ENCODE data around the gene B4GALNT3. TPM values are rescaled to one million over a fixed set of nuclear protein-coding genes. Genes with fewer than 3 reads are reported as not detected.

B4GALNT3 gene
- total and polyA plus RNA-seq, 10 of the 15 experiments (the other 5 are each of a cell fraction or from before 2014, with no cell fraction given), result 0.05 to 4.2 (median 2.7) TPM; not detected in 1

- WGBS (ENCODE audit: insufficient coverage, insufficient replicate concordance, low lambda C conversion rate, missing lambda C conversion rate), result 56% methylated on average over 4 of the region's 4 CpGs
- FAIRE-seq, result no peak
- H3K27me3 ChIP-seq (replicated peaks in 1 of 2; ENCODE audit: control insufficient read depth in 2 of 2, insufficient read depth in 2 of 2, low read length in 1 of 2), result no peaks in the 10 kb centered on the region
- no peak for ATAC-seq
- RAD21 ChIA-PET (ENCODE audit: unreplicated experiment), result no interaction called here
- POLR2A ChIA-PET, result interaction anchor here (0.6 kb wide), 1 partner anchor 127 kb away, joined by 4 read pairs; no protein-coding TSS in a partner anchor
- no peak overlapping the region for H3K27ac ChIP-seq (ENCODE audit: control insufficient read depth, insufficient read depth)
- in situ Hi-C loops (cut with MboI) (no loop called here), intact Hi-C loops (cut with micrococcal nuclease; ENCODE audit: unreplicated experiment) (no loop called here)
- DNase-seq (ENCODE audit: low read depth, low spot score), result no peak
- no peak overlapping the region for H2AFZ ChIP-seq (ENCODE audit: control insufficient read depth, low read depth, low read length)
- CTCF ChIA-PET, result interaction anchor here (0.6 to 1.1 kb wide), 3 partner anchors 12 to 359 kb away, joined by 3 to 4 read pairs (median 3); no protein-coding TSS in a partner anchor
- no peak overlapping the region for H3K4me2 ChIP-seq (ENCODE audit: control insufficient read depth, insufficient read depth)
- H3K79me2 ChIP-seq (ENCODE audit: control insufficient read depth, insufficient read depth, low read length), result no peaks in the 10 kb centered on the region
- H3K9me3 ChIP-seq (replicated peaks; ENCODE audit: control insufficient read depth, insufficient read depth, low read length), result no peaks in the 10 kb centered on the region
- no TSS peak for BruUV-seq (replicated peaks)
- no peaks in the 10 kb centered on the region for H3K36me3 ChIP-seq (ENCODE audit: control insufficient read depth in 2 of 2, insufficient read depth in 2 of 2, low read length in 1 of 2)
- SMC1A ChIA-PET (ENCODE audit: uncharacterized antibody, unreplicated experiment), result no interaction called here
- no peaks in the 10 kb centered on the region for H4K20me1 ChIP-seq (ENCODE audit: control insufficient read depth, insufficient read depth)
- H3K4me3 ChIP-seq, result no peak overlapping the region
- no peak overlapping the region for H3K9ac ChIP-seq (ENCODE audit: control insufficient read depth, insufficient read depth, low read length)
- H3K4me1 ChIP-seq (ENCODE audit: control insufficient read depth, insufficient read depth, low read length), result peaks cover 19% of the 10 kb centered on the region
- TF ChIP-seq NFIC (IDR thresholded peaks at IDR 0.05; ENCODE audit: low read depth, low read length) (no peak), CUX1 (IDR thresholded peaks at IDR 0.05; ENCODE audit: insufficient replicate concordance, low read depth, low read length) (no peak), FOXM1 (IDR thresholded peaks at IDR 0.05; ENCODE audit: low read depth, low read length) (no peak), IKZF2 (IDR thresholded peaks at IDR 0.05) (no peak), CHD1 (IDR thresholded peaks at IDR 0.05; ENCODE audit: low read depth, low read length) (no peak), EGR1 (IDR thresholded peaks at IDR 0.05; ENCODE audit: borderline replicate concordance in 1 of 2, low read depth in 2 of 2, low read length in 2 of 2) (no peak), PML (IDR thresholded peaks at IDR 0.05; ENCODE audit: low read length) (no peak), FOS (IDR thresholded peaks at IDR 0.05; ENCODE audit: borderline replicate concordance, extremely low read depth, insufficient read length) (no peak), SMAD5 (IDR thresholded peaks at IDR 0.05; ENCODE audit: low read depth) (no peak), RB1 (IDR thresholded peaks at IDR 0.05; ENCODE audit: borderline replicate concordance) (no peak), CBX3 (IDR thresholded peaks at IDR 0.05; ENCODE audit: borderline replicate concordance, low read depth) (no peak), BHLHE40 (IDR thresholded peaks at IDR 0.05; ENCODE audit: borderline replicate concordance in 1 of 2, low read depth in 2 of 2, low read length in 1 of 2) (no peak)
- TF ChIP-seq, protein P1, sequence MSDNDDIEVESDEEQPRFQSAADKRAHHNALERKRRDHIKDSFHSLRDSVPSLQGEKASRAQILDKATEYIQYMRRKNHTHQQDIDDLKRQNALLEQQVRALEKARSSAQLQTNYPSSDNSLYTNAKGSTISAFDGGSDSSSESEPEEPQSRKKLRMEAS (IDR thresholded peaks at IDR 0.05; ENCODE audit: low read depth, low read length), result no peak
- TF ChIP-seq, protein P2, sequence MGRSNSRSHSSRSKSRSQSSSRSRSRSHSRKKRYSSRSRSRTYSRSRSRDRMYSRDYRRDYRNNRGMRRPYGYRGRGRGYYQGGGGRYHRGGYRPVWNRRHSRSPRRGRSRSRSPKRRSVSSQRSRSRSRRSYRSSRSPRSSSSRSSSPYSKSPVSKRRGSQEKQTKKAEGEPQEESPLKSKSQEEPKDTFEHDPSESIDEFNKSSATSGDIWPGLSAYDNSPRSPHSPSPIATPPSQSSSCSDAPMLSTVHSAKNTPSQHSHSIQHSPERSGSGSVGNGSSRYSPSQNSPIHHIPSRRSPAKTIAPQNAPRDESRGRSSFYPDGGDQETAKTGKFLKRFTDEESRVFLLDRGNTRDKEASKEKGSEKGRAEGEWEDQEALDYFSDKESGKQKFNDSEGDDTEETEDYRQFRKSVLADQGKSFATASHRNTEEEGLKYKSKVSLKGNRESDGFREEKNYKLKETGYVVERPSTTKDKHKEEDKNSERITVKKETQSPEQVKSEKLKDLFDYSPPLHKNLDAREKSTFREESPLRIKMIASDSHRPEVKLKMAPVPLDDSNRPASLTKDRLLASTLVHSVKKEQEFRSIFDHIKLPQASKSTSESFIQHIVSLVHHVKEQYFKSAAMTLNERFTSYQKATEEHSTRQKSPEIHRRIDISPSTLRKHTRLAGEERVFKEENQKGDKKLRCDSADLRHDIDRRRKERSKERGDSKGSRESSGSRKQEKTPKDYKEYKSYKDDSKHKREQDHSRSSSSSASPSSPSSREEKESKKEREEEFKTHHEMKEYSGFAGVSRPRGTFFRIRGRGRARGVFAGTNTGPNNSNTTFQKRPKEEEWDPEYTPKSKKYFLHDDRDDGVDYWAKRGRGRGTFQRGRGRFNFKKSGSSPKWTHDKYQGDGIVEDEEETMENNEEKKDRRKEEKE (IDR thresholded peaks at IDR 0.05), result no peak
- TF ChIP-seq, protein P3, sequence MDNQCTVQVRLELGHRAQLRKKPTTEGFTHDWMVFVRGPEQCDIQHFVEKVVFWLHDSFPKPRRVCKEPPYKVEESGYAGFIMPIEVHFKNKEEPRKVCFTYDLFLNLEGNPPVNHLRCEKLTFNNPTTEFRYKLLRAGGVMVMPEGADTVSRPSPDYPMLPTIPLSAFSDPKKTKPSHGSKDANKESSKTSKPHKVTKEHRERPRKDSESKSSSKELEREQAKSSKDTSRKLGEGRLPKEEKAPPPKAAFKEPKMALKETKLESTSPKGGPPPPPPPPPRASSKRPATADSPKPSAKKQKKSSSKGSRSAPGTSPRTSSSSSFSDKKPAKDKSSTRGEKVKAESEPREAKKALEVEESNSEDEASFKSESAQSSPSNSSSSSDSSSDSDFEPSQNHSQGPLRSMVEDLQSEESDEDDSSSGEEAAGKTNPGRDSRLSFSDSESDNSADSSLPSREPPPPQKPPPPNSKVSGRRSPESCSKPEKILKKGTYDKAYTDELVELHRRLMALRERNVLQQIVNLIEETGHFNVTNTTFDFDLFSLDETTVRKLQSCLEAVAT (IDR thresholded peaks at IDR 0.05), result no peak
These were observed 98.8 kb downstream of the B4GALNT3 start for GRCh38 chr12:558580-558979.

All from GM12878 (cell line).